H1 (cell line): ENCODE results near the gene PHTF2. TPM values are rescaled to one million over a fixed set of nuclear protein-coding genes. Genes with fewer than 3 reads are reported as not detected.

ENCODE experiments used
- CTCF ChIA-PET: fragments of 300-600 bp; sonication (Branson Sonifier 250); formaldehyde crosslinking; loops from one replicate; lab custom pipeline; 2021; ENCODE audit not compliant: partially characterized antibody; lab: Charles Lee
- POLR2A ChIA-PET: fragments of 300-600 bp; sonication (Branson Sonifier 250); formaldehyde crosslinking; loops from one replicate; lab custom pipeline; 2021; ENCODE audit warnings: inconsistent platforms; ENCODE audit not compliant: partially characterized antibody; lab: Charles Lee
- DNase-seq, 2 experiments: peaks; one replicate each; pipeline versions ENCODE4 v3.0.0 to v3.0.0-alpha.2; 2010 to 2022; ENCODE audit warnings: low spot score in 2 of 2, low read depth in 1 of 2, mixed read lengths in 1 of 2
- FAIRE-seq: peaks from 2 replicates; lab custom pipeline; 2011; peaks lifted over from hg19 to GRCh38; lab: Jason Lieb, UNC
- H2AFZ ChIP-seq: 2 replicates; pipeline ENCODE4 v1.8.1; 2012; ENCODE audit warnings: low read length, inconsistent platforms
- H2AK5ac ChIP-seq: 2 replicates; pipeline ENCODE4 v1.6.1; 2013; ENCODE audit warnings: low read depth, low read length
- H2BK120ac ChIP-seq: replicated peaks from 2 replicates; pipeline ENCODE3; 2013; ENCODE audit warnings: low read depth, low read length, inconsistent platforms
- H2BK12ac ChIP-seq: 2 replicates; pipeline ENCODE4 v1.6.1; 2013; ENCODE audit warnings: low read depth, low read length
- H2BK15ac ChIP-seq: 2 replicates; pipeline ENCODE4 v1.6.1; 2013; ENCODE audit warnings: low read length
- H2BK20ac ChIP-seq: 2 replicates; pipeline ENCODE4 v1.6.1; 2013; ENCODE audit warnings: low read length
- H2BK5ac ChIP-seq: 2 replicates; pipeline ENCODE4 v1.6.1; 2013; ENCODE audit warnings: low read depth, low read length
- H3K14ac ChIP-seq: 2 replicates; pipeline ENCODE4 v1.6.1; 2013; ENCODE audit warnings: inconsistent platforms; ENCODE audit not compliant: insufficient read length
- H3K18ac ChIP-seq: 2 replicates; pipeline ENCODE4 v1.6.1; 2013; ENCODE audit warnings: low read length; ENCODE audit errors: extremely low read depth
- H3K23ac ChIP-seq: 2 replicates; pipeline ENCODE4 v1.6.1; 2013; ENCODE audit warnings: inconsistent platforms; ENCODE audit not compliant: insufficient read length
- H3K23me2 ChIP-seq: 2 replicates; pipeline ENCODE4 v1.6.1; 2013; ENCODE audit warnings: low read depth, low read length
- H3K27ac ChIP-seq: 2 replicates; pipeline ENCODE4 v1.6.1; 2011; ENCODE audit warnings: low read depth, low read length, inconsistent platforms
- H3K27me3 ChIP-seq, 4 experiments: replicated peaks in 1 of 4; 1 replicate in 1 of 4; 2 replicates in 3 of 4; pipeline versions ENCODE4 v1.6.1 to v1.8.1; 2011 to 2013; ENCODE audit warnings: low read length in 3 of 4, mild to moderate bottlenecking in 3 of 4, inconsistent platforms in 2 of 4, mixed read lengths in 2 of 4, moderate library complexity in 1 of 4; ENCODE audit not compliant: control insufficient read depth in 3 of 4, insufficient read depth in 3 of 4; ENCODE audit errors: extremely low read depth in 1 of 4
- H3K36me3 ChIP-seq, 4 experiments: 2 replicates each; pipeline versions ENCODE4 v1.6.1 to v1.8.1; 2011 to 2013; ENCODE audit warnings: mild to moderate bottlenecking in 4 of 4, low read length in 3 of 4, moderate library complexity in 2 of 4, control low read depth in 1 of 4, inconsistent platforms in 1 of 4; ENCODE audit not compliant: insufficient read depth in 4 of 4, control insufficient read depth in 2 of 4
- H3K4ac ChIP-seq: replicated peaks from 2 replicates; pipeline ENCODE3; 2013; ENCODE audit warnings: low read length, low read depth, mixed read lengths, inconsistent platforms; ENCODE audit not compliant: insufficient read length
- H3K4me1 ChIP-seq, 4 experiments: replicated peaks in 1 of 4; 1 replicate in 1 of 4; 2 replicates in 3 of 4; pipeline versions ENCODE4 v1.6.1 to v1.8.1; 2011 to 2013; ENCODE audit warnings: low read length in 3 of 4, inconsistent platforms in 2 of 4, mixed read lengths in 1 of 4; ENCODE audit not compliant: insufficient read depth in 4 of 4, control insufficient read depth in 3 of 4
- H3K4me2 ChIP-seq, 2 experiments: 2 replicates each; pipeline versions ENCODE4 v1.6.1 to v1.8.1; 2011 to 2013; ENCODE audit warnings: low read depth in 2 of 2, low read length in 2 of 2, control low read depth in 1 of 2, inconsistent platforms in 1 of 2, mild to moderate bottlenecking in 1 of 2; ENCODE audit not compliant: insufficient read depth in 1 of 2
- H3K4me3 ChIP-seq, 4 experiments: fragments of 200-600, 300-600 bp in 1 of 4; sonication (generic), shearing (Covaris generic), sonication (Bioruptor Twin) in 1 of 4; 2 replicates each; pipeline versions ENCODE4 v1.5.1 to v1.8.1; 2011 to 2016; ENCODE audit warnings: low read length in 4 of 4, low read depth in 3 of 4, control low read depth in 2 of 4, inconsistent platforms in 2 of 4, mild to moderate bottlenecking in 2 of 4, mixed read lengths in 1 of 4, moderate library complexity in 1 of 4; ENCODE audit not compliant: insufficient read depth in 2 of 4; ENCODE audit errors: extremely low read depth in 1 of 4
- H3K56ac ChIP-seq: replicated peaks from 2 replicates; pipeline ENCODE3; 2013; ENCODE audit warnings: low read depth, mild to moderate bottlenecking, mixed read lengths, low read length, inconsistent platforms; ENCODE audit not compliant: insufficient read length
- H3K79me1 ChIP-seq: 2 replicates; pipeline ENCODE4 v1.6.1; 2013; ENCODE audit warnings: low read depth, low read length, control low read depth
- H3K79me2 ChIP-seq, 2 experiments: 2 replicates each; pipeline versions ENCODE4 v1.6.1 to v1.8.1; 2012 to 2013; ENCODE audit warnings: low read length in 2 of 2, mild to moderate bottlenecking in 2 of 2, inconsistent platforms in 1 of 2; ENCODE audit not compliant: insufficient read depth in 2 of 2, control insufficient read depth in 1 of 2
- H3K9ac ChIP-seq, 4 experiments: replicated peaks in 1 of 4; 1 replicate in 1 of 4; 2 replicates in 3 of 4; pipeline versions ENCODE4 v1.6.1 to v1.8.1; 2011 to 2013; ENCODE audit warnings: low read depth in 3 of 4, low read length in 3 of 4, control low read depth in 2 of 4, mild to moderate bottlenecking in 2 of 4, moderate library complexity in 2 of 4, inconsistent platforms in 1 of 4; ENCODE audit errors: extremely low read depth in 1 of 4
- H3K9me3 ChIP-seq, 2 experiments: 2 replicates each; pipeline versions ENCODE4 v1.6.1 to v1.8.1; 2012 to 2013; ENCODE audit warnings: mild to moderate bottlenecking in 2 of 2, moderate library complexity in 2 of 2, control low read depth in 1 of 2, inconsistent platforms in 1 of 2, low read depth in 1 of 2, low read length in 1 of 2, mixed read lengths in 1 of 2; ENCODE audit not compliant: insufficient read depth in 2 of 2
- H4K20me1 ChIP-seq, 2 experiments: replicated peaks in 1 of 2; 2 replicates each; pipeline versions ENCODE3 to v1.8.1; 2011 to 2013; ENCODE audit warnings: inconsistent platforms in 2 of 2, low read length in 2 of 2, mild to moderate bottlenecking in 1 of 2; ENCODE audit not compliant: insufficient read depth in 2 of 2, control insufficient read depth in 1 of 2
- H4K5ac ChIP-seq: 2 replicates; pipeline ENCODE4 v1.6.1; 2013; ENCODE audit warnings: low read length, low read depth, mixed read lengths, inconsistent platforms; ENCODE audit not compliant: insufficient read length
- H4K8ac ChIP-seq: 2 replicates; pipeline ENCODE4 v1.8.0; 2013; ENCODE audit warnings: mild to moderate bottlenecking, moderate library complexity, low read length, inconsistent platforms; ENCODE audit not compliant: insufficient read depth; ENCODE audit errors: extremely low read depth
- H4K91ac ChIP-seq: replicated peaks from 2 replicates; pipeline ENCODE3; 2013; ENCODE audit warnings: low read length, mixed read lengths, inconsistent platforms; ENCODE audit not compliant: insufficient read length
- ATF3 ChIP-seq: IDR thresholded peaks from 2 replicates; pipeline ENCODE4 v1.6.1; 2011; ENCODE audit warnings: low read depth, mild to moderate bottlenecking, low read length; ENCODE audit not compliant: insufficient read depth
- BRCA1 ChIP-seq: IDR thresholded peaks from 2 replicates; pipeline ENCODE4 v1.6.1; 2012; ENCODE audit warnings: low read depth, low read length, improper control_type of control experiment
- EGR1 ChIP-seq: IDR thresholded peaks from 2 replicates; pipeline ENCODE4 v1.6.1; 2011; ENCODE audit warnings: low read depth, low read length, borderline replicate concordance
- HDAC2 ChIP-seq, 2 experiments: fragments of 300-600 bp in 1 of 2; sonication (generic) in 1 of 2; IDR thresholded peaks; 2 replicates each; pipeline ENCODE4 v1.6.1; 2011 to 2012; ENCODE audit warnings: low read depth in 2 of 2, low read length in 2 of 2, mild to moderate bottlenecking in 2 of 2, moderate library complexity in 2 of 2, borderline replicate concordance in 1 of 2, inconsistent platforms in 1 of 2
- MAFK ChIP-seq: IDR thresholded peaks from 2 replicates; pipeline ENCODE4 v1.6.1; 2012; ENCODE audit warnings: low read depth, mild to moderate bottlenecking, improper control_type of control experiment, low read length
- NRF1 ChIP-seq: IDR thresholded peaks from 2 replicates; pipeline ENCODE4 v1.6.1; 2011; ENCODE audit warnings: mild to moderate bottlenecking, low read depth, low read length, improper control_type of control experiment
- POLR2AphosphoS5 ChIP-seq: IDR thresholded peaks from 2 replicates; pipeline ENCODE4 v1.6.1; 2011; ENCODE audit warnings: low read depth, low read length
- RAD21 ChIP-seq, 2 experiments: IDR thresholded peaks in 1 of 2; conservative IDR thresholded peaks in 1 of 2; 2 replicates each; pipeline ENCODE4 v1.6.1; 2011; ENCODE audit warnings: low read depth in 2 of 2, low read length in 2 of 2, improper control_type of control experiment in 1 of 2, inconsistent platforms in 1 of 2, mild to moderate bottlenecking in 1 of 2, moderate library complexity in 1 of 2
- TEAD4 ChIP-seq: IDR thresholded peaks from 2 replicates; pipeline ENCODE4 v1.6.1; 2012; ENCODE audit warnings: low read depth, low read length, inconsistent platforms, mixed read lengths
- WGBS, 2 experiments: shearing (Covaris generic) in 1 of 2; methylation state at CpG; one replicate each; pipeline versions ENCODE4 v1.1.6 to v1.1.7; 2013 to 2015; ENCODE audit warnings: low lambda C conversion rate in 2 of 2, mixed read lengths in 2 of 2, inconsistent platforms in 1 of 2, low coverage in 1 of 2, missing lambda C conversion rate in 1 of 2; ENCODE audit not compliant: insufficient replicate concordance in 2 of 2, insufficient coverage in 1 of 2, insufficient read length in 1 of 2; ENCODE audit errors: extremely low coverage in 1 of 2, missing lambda C conversion rate in 1 of 2; 5-methylcytosine and 5-hydroxymethylcytosine counted together
- polyA plus RNA-seq, 7 experiments: library from polyadenylated mRNA; depleted of rRNA in 3 of 7; stranded (reverse) in 5 of 7; unstranded in 2 of 7; fragments of >200 nt in 5 of 7; fragments of 200-250 nt in 2 of 7; gene quantifications; 1 replicate in 5 of 7; 2 replicates in 1 of 7; 4 replicates in 1 of 7; pipeline versions ENCODE4 v1.2.1 to v1.2.3, GENCODE V29; 2011 to 2013; ENCODE audit warnings: missing spikeins in 2 of 7, mixed read lengths in 2 of 7
- total RNA-seq: library from RNA; stranded (reverse); fragmentation: NEBNext Ultra II Directional; extraction: Animal tissue kit (Norgen Biotek cat#: 25700); gene quantifications from 2 replicates; pipeline ENCODE4 v1.2.1, GENCODE V29; 2021

PHTF2 gene
- total and polyA plus RNA-seq, 2 of the 8 experiments (the other 6 are each of a cell fraction or from before 2014, with no cell fraction given): 9.0 to 25.4 TPM

GRCh38 chr7:77806425-77806824, 7.9 kb downstream of the PHTF2 start:
- H3K9me3 ChIP-seq: 0 out of 4 replicates have a peak, but pooled peaks cover 0 to 3% of the 10 kb centered on the region in 2 experiments
- H3K79me1 ChIP-seq: no peaks in the 10 kb centered on the region; the same call in 1 of the 2 replicates
- H3K27ac ChIP-seq: no peak overlapping the region
- H3K4me2 ChIP-seq: no peak overlapping the region
- H4K5ac ChIP-seq: no peak overlapping the region
- peaks cover 0 to 39% of the 10 kb centered on the region in 2 experiments; a peak in 2 of 4 replicates for H3K79me2 ChIP-seq
- H2AFZ ChIP-seq: no peak overlapping the region
- H3K4ac ChIP-seq: no peak overlapping the region
- no peak overlapping the region for H2AK5ac ChIP-seq
- no peak for DNase-seq
- H3K9ac ChIP-seq: no peak overlapping the region
- no peak overlapping the region for H2BK15ac ChIP-seq
- H3K27me3 ChIP-seq: no peaks in the 10 kb centered on the region
- no peaks in the 10 kb centered on the region for H3K4me1 ChIP-seq
- no peak for FAIRE-seq
- H2BK120ac ChIP-seq: no peak overlapping the region
- WGBS, 2 experiments: 93% methylated on average over 2 of the region's 2 CpGs; no CpG with 5 or more reads in 1 of the 2 experiments
- no peak for TF ChIP-seq NRF1
- TF ChIP-seq HDAC2 (IDR thresholded peaks at IDR 0.05; ENCODE audit: borderline replicate concordance in 1 of 2, low read depth in 2 of 2, low read length in 2 of 2): no peak
- no peak for TF ChIP-seq RAD21 (IDR thresholded peaks at IDR 0.05 in 1 of 2, conservative IDR thresholded peaks at IDR 0.05 in 1 of 2; ENCODE audit: low read depth in 2 of 2, low read length in 2 of 2)
- no peak for TF ChIP-seq EGR1
- TF ChIP-seq BRCA1: no peak
- TF ChIP-seq MAFK: no peak
- no peak for TF ChIP-seq ATF3
- no peak for TF ChIP-seq POLR2AphosphoS5
- TF ChIP-seq TEAD4: no peak
- no peak overlapping the region for H4K91ac ChIP-seq
- no peak overlapping the region for H3K23ac ChIP-seq
- H4K8ac ChIP-seq: no peak overlapping the region
- H2BK12ac ChIP-seq: no peak overlapping the region
- H2BK5ac ChIP-seq: no peak overlapping the region
- no peak overlapping the region for H2BK20ac ChIP-seq
- H3K4me3 ChIP-seq: no peak overlapping the region
- H3K36me3 ChIP-seq: 0 out of 8 replicates have a peak, but pooled peaks cover 0 to 5% (median 0%) of the 10 kb centered on the region in 4 experiments
- no peak overlapping the region for H3K14ac ChIP-seq
- POLR2A ChIA-PET: no interaction called here
- no peaks in the 10 kb centered on the region for H4K20me1 ChIP-seq
- CTCF ChIA-PET: no interaction called here
- no peak overlapping the region for H3K56ac ChIP-seq
- no peak overlapping the region for H3K18ac ChIP-seq
- H3K23me2 ChIP-seq: no peaks in the 10 kb centered on the region; the same call in 1 of the 2 replicates
